Measurements from ENCODE around the gene FTCD.

DNA sequence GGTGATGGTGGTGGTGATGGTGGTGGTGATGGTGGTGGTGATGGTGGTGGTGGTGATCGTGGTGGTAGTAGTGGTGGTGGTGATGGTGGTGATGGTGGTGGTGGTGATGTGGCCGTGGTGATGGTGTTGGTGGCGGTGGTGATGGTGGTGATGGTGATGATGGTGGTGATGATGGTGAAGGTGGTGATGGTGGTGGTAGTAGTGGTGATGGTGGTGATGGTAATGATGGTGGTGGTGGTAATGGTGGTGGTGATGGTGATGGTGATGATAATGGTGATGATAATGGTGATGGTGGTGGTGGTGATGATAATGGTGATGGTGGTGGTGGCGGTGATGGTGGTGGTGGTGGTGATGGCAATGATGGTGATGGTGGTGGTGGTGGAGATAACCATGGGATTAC lies 64.3 kb downstream of the FTCD start:
- TF ChIP-seq POLR2AphosphoS5 (IDR thresholded peaks at IDR 0.05) (no peak), EP300 (IDR thresholded peaks at IDR 0.05) (no peak)
- TF ChIP-seq, protein P1, sequence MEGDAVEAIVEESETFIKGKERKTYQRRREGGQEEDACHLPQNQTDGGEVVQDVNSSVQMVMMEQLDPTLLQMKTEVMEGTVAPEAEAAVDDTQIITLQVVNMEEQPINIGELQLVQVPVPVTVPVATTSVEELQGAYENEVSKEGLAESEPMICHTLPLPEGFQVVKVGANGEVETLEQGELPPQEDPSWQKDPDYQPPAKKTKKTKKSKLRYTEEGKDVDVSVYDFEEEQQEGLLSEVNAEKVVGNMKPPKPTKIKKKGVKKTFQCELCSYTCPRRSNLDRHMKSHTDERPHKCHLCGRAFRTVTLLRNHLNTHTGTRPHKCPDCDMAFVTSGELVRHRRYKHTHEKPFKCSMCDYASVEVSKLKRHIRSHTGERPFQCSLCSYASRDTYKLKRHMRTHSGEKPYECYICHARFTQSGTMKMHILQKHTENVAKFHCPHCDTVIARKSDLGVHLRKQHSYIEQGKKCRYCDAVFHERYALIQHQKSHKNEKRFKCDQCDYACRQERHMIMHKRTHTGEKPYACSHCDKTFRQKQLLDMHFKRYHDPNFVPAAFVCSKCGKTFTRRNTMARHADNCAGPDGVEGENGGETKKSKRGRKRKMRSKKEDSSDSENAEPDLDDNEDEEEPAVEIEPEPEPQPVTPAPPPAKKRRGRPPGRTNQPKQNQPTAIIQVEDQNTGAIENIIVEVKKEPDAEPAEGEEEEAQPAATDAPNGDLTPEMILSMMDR (IDR thresholded peaks at IDR 0.05), result no peak
